Motor neuron (in vitro differentiated cells): ENCODE results near the gene EPB41L4B. TPM values are rescaled to one million over a fixed set of nuclear protein-coding genes. Genes with fewer than 3 reads are reported as not detected.

Source experiments
- ATAC-seq, 8 experiments: fragments of 200-7000 bp; cut with Tn5 transposase; replicated peaks in 6 of 8; 2 replicates each; pipeline ENCODE4 v1.8.0; 2021; ENCODE audit warnings: mild to moderate bottlenecking in 8 of 8, moderate library complexity in 8 of 8
- H3K27ac ChIP-seq, 2 donors: fragments of 250-450 bp; sonication (Bioruptor Pico); 2 replicates each; pipeline ENCODE4 v1.9.0; 2021; ENCODE audit warnings: antibody characterized with exemption in 2 of 2, mild to moderate bottlenecking in 2 of 2, moderate library complexity in 1 of 2
- H3K4me1 ChIP-seq, 2 donors: fragments of 250-450 bp; sonication (Bioruptor Pico); replicated peaks in 1 of 2; 2 replicates each; pipeline ENCODE4 v1.6.1; 2021; ENCODE audit warnings: antibody characterized with exemption in 2 of 2, mild to moderate bottlenecking in 2 of 2, moderate library complexity in 1 of 2
- H3K4me3 ChIP-seq, 5 donors: fragments of 250-450 bp; sonication (Bioruptor Pico); 2 replicates each; pipeline ENCODE4 v1.9.0; 2021; ENCODE audit warnings: antibody characterized with exemption in 5 of 5, mild to moderate bottlenecking in 5 of 5, moderate library complexity in 4 of 5
- WGBS, 10 experiments: fragments of 450-650 bp; shearing (Covaris generic); methylation state at CpG; one replicate each; pipeline ENCODE4 v1.0.0; 2022; 5-methylcytosine and 5-hydroxymethylcytosine counted together
- in situ Hi-C, 9 experiments: fragments of 400-800 bp; cut with MboI; loops; one replicate each; pipeline ENCODE4 v1.15.0; 2021; ENCODE audit warnings: low sequenced_read_pairs in 9 of 9, low pct_unique_long_range_greater_than_20kb in 2 of 9; ENCODE audit not compliant: unreplicated experiment in 9 of 9
- total RNA-seq, 8 experiments: library from RNA; unstranded; fragments of 300-600 nt; gene quantifications; 2 replicates each; pipeline versions ENCODE4 v1.2.3 to v1.2.4, GENCODE V29; 2022

The EPB41L4B gene
- total RNA-seq, 8 experiments from 2014 or later = 1.8 to 5.2 (median 4.2) TPM

GRCh38 chr9:109122726-109123621 is 197.9 kb downstream of the EPB41L4B start:
- H3K27ac ChIP-seq = no peak overlapping the region
- in situ Hi-C loops = no loop called here

More at GRCh38 chr9:109122726-109123621, 197.9 kb downstream of the EPB41L4B start:
- ATAC-seq = no peak
- H3K4me1 ChIP-seq = peaks cover 6% of the 10 kb centered on the region in 2 donors
- H3K4me3 ChIP-seq = no peak overlapping the region
- 75 to 100% (median 86%) methylated on average over 2 to 11 of the region's 12 CpGs for whole genome bisulfite sequencing, 10 experiments

Other genes with a start within 250 kb of the EPB41L4B start
- 10 to 100 TPM; 18.1 to 53.1 (median 30.7) TPM for gene TMEM245, start 201.1 kb downstream of the EPB41L4B start, total RNA-seq
- gene FRRS1L, start 153.8 kb downstream of the EPB41L4B start, total RNA-seq = 10 to 100 TPM in 5 of 8 experiments, under 1 TPM in 3; 0.31 to 20.0 (median 15.7) TPM
- 10 to 100 TPM in 1 of 8 experiments, 1 to 10 TPM in 6, under 1 TPM in 1; 0.99 to 11.5 (median 4.0) TPM for gene PTPN3, start 177.2 kb upstream of the EPB41L4B start, total RNA-seq